GM06990 (cell line): ENCODE results near the gene TMEM217.
"Not testable (repeated sequence)": the region's sequence is repeated elsewhere in the genome, so short reads cannot be mapped to it uniquely, and the experiment has no call there.

Source experiments
- DNase-seq: peaks from one replicate; pipeline ENCODE4 v3.0.0-alpha.2; 2011; ENCODE audit not compliant: insufficient read length; ENCODE audit errors: extremely low read depth
- H3K27me3 ChIP-seq: replicated peaks from 2 replicates; pipeline ENCODE4 v1.6.0; 2011; ENCODE audit warnings: low read length; ENCODE audit not compliant: control insufficient read depth, insufficient read depth
- H3K36me3 ChIP-seq: 2 replicates; pipeline ENCODE4 v1.5.1; 2011; ENCODE audit warnings: low read length; ENCODE audit not compliant: control insufficient read depth, insufficient read depth
- H3K4me3 ChIP-seq: replicated peaks from 2 replicates; pipeline ENCODE4 v1.5.1; 2011; ENCODE audit warnings: low read depth, mild to moderate bottlenecking, control low read depth, low read length
- CTCF ChIP-seq: IDR thresholded peaks from 2 replicates; pipeline ENCODE4 v1.5.1; 2011; ENCODE audit warnings: low read length, control low read depth, mild to moderate bottlenecking, inconsistent platforms; ENCODE audit not compliant: insufficient read depth, poor library complexity, severe bottlenecking

TMEM217 gene

GRCh38 chr6:37257634-37258404, at the start of gene TMEM217, which contains the start of gene TBC1D22B:
Gene TMEM217, minus strand, starts transcription at chr6:37258144. Its CDS starts 39,114 bp downstream, at chr6:37219030.
Gene TBC1D22B, plus strand, starts transcription at chr6:37257772. Its CDS starts 146 bp downstream, at chr6:37257918.
- Histone ChIP-seq H3K4me3 (peak within 1 kb of the TSS; percentile 99), H3K27me3 (no peaks in the 10 kb centered on the region), H3K36me3 (no peaks in the 10 kb centered on the region)
- peak; percentile 93 for DNase-seq
- no peak for TF ChIP-seq CTCF

GRCh38 chr6:37307484-37307883, 49.5 kb upstream of the TMEM217 start:
- DNase-seq, H3K4me3 ChIP-seq, H3K27me3 ChIP-seq, H3K36me3 ChIP-seq: not testable (repeated sequence)

GRCh38 chr6:37306624-37307222, 48.8 kb upstream of the TMEM217 start:
- Histone ChIP-seq H3K36me3 (peaks cover 2% of the 10 kb centered on the region), H3K4me3 (no peak overlapping the region), H3K27me3 (no peaks in the 10 kb centered on the region)
- TF ChIP-seq CTCF: peak; percentile 34
- DNase-seq: no peak

DNA sequence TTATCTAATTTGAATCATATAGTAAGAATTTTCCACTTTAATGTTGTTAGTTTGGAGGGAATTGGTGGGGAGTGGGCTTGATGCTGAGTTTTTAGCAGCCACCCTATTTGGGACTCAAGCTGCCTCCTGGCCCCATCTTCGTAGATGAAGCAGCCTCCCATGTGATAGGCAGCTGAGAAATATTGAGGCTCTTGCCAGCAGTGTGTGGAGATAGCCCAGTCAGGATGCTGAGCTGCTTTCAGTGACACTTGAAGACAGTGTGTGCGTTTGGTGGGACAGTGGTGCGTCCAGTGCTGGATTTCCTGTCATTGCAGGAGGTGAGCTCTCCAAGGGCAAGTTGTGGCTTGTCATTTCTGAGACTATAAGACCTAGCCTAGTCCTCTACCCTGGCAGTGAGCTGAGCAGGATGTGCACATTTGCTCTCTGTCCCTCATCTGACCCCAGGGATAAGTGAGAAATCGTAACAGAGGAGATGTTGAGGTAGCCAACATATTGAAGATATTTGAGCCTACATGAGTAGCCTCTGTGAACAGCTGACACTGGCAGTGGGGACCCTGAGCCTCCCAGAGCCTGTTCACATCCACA, 48.0 kb upstream of the TMEM217 start:
- no peak for TF ChIP-seq CTCF
- H3K36me3 ChIP-seq: peaks cover 2% of the 10 kb centered on the region
- no peaks in the 10 kb centered on the region for H3K27me3 ChIP-seq
- no peak for DNase-seq
- no peak overlapping the region for H3K4me3 ChIP-seq

DNA sequence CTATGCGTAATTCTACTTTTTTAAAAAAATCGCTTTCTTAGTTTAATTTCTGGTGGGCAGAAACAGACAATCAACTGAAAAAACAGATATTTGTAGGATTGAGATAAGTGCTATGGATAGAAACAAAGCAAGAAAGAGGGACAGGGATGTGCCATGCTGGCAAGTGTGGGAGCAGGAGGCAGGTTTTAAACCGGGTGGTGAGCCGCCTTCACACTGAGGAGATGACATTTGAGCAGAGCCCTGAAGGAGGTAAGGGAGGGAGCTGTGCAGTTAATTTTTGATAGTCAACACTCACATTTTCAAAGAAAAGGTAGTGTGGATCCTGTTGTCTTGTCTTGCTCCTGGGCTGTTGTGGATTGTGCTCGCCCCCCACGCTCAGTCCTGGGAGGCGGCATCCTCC, 46.8 kb upstream of the TMEM217 start:
- no peak for DNase-seq
- Histone ChIP-seq H3K4me3 (no peak overlapping the region), H3K36me3 (peaks cover 2% of the 10 kb centered on the region), H3K27me3 (no peaks in the 10 kb centered on the region)
- no peak for TF ChIP-seq CTCF

DNA sequence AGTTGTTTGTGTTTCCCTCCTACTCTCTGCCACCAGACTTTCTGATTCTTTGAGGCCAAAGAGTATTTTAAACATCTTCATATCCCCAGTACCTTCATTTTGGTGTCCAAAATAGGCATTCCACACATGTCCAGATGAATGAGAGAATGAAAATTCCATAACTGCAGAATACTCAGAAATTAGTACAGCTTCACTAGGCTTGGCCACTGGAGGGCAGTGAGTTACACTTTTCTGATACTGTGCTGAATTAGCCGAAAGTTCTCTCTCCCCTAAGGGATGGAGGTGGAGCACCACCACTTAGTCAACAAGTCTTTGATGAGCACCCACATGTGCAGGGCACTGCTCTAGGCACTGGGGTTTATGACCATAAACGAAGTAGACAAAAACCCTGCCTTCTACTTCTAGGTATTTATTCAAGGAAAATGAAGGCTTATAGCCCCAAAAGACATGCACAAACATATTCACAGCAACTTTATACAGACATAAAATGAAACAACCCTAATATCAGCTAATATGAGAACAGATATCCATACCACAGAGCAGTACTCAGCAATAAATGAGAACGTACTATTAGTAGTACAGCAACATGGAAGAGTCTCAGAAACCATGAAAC, 46.1 kb upstream of the TMEM217 start:
- H3K4me3 ChIP-seq: no peak overlapping the region
- H3K36me3 ChIP-seq: peaks cover 2% of the 10 kb centered on the region
- no peaks in the 10 kb centered on the region for H3K27me3 ChIP-seq
- DNase-seq: no peak
- peak; percentile 69 for TF ChIP-seq CTCF
